GM12865 (cell line): Measurements from ENCODE around the gene HDHD2.
"Not testable (repeated sequence)": the region's sequence is repeated elsewhere in the genome, so short reads cannot be mapped to it uniquely, and the experiment has no call there.

Experiments used
- DNase-seq: peaks from one replicate; pipeline ENCODE4 v3.0.0; 2010; ENCODE audit warnings: low read depth
- H3K4me3 ChIP-seq: 2 replicates; pipeline ENCODE4 v1.5.1; 2011; ENCODE audit warnings: mild to moderate bottlenecking, low read depth, low read length, control low read depth
- CTCF ChIP-seq: IDR thresholded peaks from 2 replicates; pipeline ENCODE4 v1.5.1; 2011; ENCODE audit warnings: low read length, control low read depth, low read depth, inconsistent platforms; ENCODE audit not compliant: insufficient read depth; ENCODE audit errors: missing control alignments

The HDHD2 gene

GRCh38 chr18:47166294-47166693 is 16.0 kb upstream of the HDHD2 start:
- peak; percentile 8 for DNase-seq
- no peak for TF ChIP-seq CTCF
- H3K4me3 ChIP-seq = no peak overlapping the region

DNA sequence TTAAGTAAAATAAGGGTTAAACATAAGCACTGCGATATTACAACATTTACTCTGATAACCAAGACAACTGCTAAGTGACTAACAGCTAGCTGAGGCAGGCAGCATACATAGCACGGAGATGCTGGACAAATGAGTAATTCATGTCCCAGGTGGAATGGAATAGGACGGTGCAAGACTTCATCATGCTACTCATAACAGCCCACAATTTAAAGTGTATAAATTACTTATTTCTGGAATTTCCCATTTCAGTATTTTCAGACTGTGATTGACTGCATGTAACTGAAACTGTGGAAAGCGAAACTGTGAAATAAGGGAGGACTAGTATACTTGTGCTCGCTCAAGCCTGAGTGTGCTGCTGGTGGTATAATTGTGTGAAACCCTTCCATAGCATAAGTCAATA is 12.9 kb upstream of the HDHD2 start:
- no peak for TF ChIP-seq CTCF

DNA sequence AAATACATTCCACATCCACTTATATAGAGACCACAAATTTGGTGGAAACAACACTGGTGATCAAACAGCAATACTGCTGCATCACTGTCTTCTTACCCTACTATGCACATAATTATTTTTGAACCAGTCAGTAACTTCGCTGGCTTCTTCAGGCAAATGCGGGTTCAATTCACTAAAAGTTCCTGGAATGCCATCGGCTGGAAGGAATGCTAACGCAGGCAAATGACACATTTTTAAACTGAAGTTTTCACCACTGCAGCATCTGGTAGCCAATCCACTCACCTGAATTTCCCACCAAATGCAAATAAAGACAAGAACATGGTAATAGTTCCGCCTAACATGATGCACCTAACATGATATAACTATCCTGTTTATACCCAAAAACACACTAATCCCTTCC is 10.0 kb upstream of the HDHD2 start:
- no peak for DNase-seq
- no peak for TF ChIP-seq CTCF
- no peak overlapping the region for H3K4me3 ChIP-seq

More for the DNA sequence above, 12.9 kb upstream of the HDHD2 start:
- no peak overlapping the region for H3K4me3 ChIP-seq
- peak; percentile 52 for DNase-seq

- H3K4me3 ChIP-seq, DNase-seq: not testable (repeated sequence)
Measured at GRCh38 chr18:47158404-47158803, 8.1 kb upstream of the HDHD2 start.

DNA sequence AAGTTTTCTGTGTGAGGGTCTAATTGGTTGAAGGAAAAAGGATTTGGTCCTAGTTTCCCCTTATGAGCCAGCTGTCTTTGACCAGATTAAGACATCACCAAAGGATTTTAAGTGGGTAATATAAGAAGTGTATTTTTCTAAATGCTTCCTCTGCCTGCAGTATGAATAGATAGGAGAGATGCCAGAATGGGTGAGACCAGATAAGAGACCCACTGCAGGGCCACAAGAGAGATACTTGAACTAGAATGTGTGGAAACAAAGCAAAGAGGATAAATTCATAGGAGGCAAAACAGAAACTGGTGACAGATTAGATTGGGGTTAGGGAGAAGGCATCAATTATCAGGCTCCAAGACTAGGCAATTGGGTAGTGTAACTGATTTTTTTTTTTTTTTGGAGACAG is 1.1 kb upstream of the HDHD2 start:
- no peak for TF ChIP-seq CTCF
- DNase-seq = no peak
- H3K4me3 ChIP-seq = peak overlapping the region; percentile 97; the same call in 1 of the 2 replicates

DNA sequence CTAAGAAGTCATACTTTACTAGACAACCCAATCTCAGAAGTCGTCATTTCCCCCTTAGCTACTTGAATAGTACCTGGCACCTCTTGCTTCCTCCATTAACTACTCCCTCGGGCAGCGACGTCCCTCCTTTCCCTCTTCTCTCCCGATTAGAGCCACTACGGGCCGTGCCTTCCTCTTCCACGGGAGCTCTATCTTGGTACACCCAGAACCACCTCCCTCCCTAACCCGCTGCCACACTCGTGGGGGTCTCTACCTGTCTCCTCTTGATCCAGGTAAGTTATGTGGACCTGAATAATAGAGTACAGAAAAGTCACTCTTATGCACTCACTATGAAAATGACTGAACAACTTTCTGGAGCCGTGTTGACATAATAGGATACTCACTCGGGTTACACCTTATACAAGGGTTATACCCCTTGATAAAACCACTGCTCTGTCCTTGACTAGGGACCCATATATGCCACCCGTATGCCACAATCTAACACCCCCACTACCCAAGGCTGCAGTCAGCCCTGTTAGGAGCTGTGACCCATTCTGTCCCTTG is 595 bp upstream of the HDHD2 start:
- TF ChIP-seq CTCF = no peak
- DNase-seq = no peak

GRCh38 chr18:47149457-47150028 is 757 bp downstream of the HDHD2 start:
- H3K4me3 ChIP-seq = peak overlapping the region; percentile 97
- no peak for DNase-seq

More for the DNA sequence above, 595 bp upstream of the HDHD2 start:
- peak overlapping the region; percentile 97 for H3K4me3 ChIP-seq

More at GRCh38 chr18:47149457-47150028, 757 bp downstream of the HDHD2 start:
- TF ChIP-seq CTCF = no peak
